ENCODE measurements around the gene SPON1. TPM values are rescaled to one million over a fixed set of nuclear protein-coding genes. Genes with fewer than 3 reads are reported as not detected.

SPON1 gene
- total and polyA plus RNA-seq, 10 of the 15 experiments (the other 5 are each of a cell fraction or from before 2014, with no cell fraction given) = 0.13 to 1.1 (median 0.18) TPM; not detected in 5

GRCh38 chr11:14010665-14011064 lies 48.1 kb downstream of the SPON1 start:
- no peaks in the 10 kb centered on the region for H3K27me3 ChIP-seq (replicated peaks in 1 of 2; ENCODE audit: control insufficient read depth in 2 of 2, insufficient read depth in 2 of 2, low read length in 1 of 2)
- DNase-seq (ENCODE audit: low read depth, low spot score) (no peak), ATAC-seq (no peak), FAIRE-seq (no peak)
- ChIA-PET CTCF (interaction anchor here (0.6 kb wide), 1 partner anchor 444 kb away, joined by 3 read pairs; no protein-coding TSS in a partner anchor), POLR2A (no interaction called here), SMC1A (ENCODE audit: uncharacterized antibody, unreplicated experiment) (interaction anchor here (1.3 kb wide), 1 partner anchor 10 kb away, joined by 4 read pairs; no protein-coding TSS in a partner anchor), RAD21 (ENCODE audit: unreplicated experiment) (no interaction called here)
- BruUV-seq (replicated peaks) = no TSS peak
- H2AFZ ChIP-seq (ENCODE audit: control insufficient read depth, low read depth, low read length) = no peak overlapping the region
- H3K79me2 ChIP-seq (ENCODE audit: control insufficient read depth, insufficient read depth, low read length) = no peaks in the 10 kb centered on the region
- 14% methylated on average over 3 of the region's 3 CpGs for WGBS (ENCODE audit: insufficient coverage, insufficient replicate concordance, low lambda C conversion rate, missing lambda C conversion rate)
- TF ChIP-seq WRNIP1 (IDR thresholded peaks at IDR 0.05; ENCODE audit: borderline replicate concordance, low read depth, low read length) = no peak
- TF ChIP-seq, protein P1, sequence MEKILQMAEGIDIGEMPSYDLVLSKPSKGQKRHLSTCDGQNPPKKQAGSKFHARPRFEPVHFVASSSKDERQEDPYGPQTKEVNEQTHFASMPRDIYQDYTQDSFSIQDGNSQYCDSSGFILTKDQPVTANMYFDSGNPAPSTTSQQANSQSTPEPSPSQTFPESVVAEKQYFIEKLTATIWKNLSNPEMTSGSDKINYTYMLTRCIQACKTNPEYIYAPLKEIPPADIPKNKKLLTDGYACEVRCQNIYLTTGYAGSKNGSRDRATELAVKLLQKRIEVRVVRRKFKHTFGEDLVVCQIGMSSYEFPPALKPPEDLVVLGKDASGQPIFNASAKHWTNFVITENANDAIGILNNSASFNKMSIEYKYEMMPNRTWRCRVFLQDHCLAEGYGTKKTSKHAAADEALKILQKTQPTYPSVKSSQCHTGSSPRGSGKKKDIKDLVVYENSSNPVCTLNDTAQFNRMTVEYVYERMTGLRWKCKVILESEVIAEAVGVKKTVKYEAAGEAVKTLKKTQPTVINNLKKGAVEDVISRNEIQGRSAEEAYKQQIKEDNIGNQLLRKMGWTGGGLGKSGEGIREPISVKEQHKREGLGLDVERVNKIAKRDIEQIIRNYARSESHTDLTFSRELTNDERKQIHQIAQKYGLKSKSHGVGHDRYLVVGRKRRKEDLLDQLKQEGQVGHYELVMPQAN (conservative IDR thresholded peaks at IDR 0.05) = no peak
- no peak for TF ChIP-seq ZNF207 (IDR thresholded peaks at IDR 0.05; ENCODE audit: borderline replicate concordance)
- no peak for TF ChIP-seq CHD1 (IDR thresholded peaks at IDR 0.05; ENCODE audit: low read depth, low read length)
- no peak for TF ChIP-seq ETV6 (conservative IDR thresholded peaks at IDR 0.05 in 1 of 2, IDR thresholded peaks at IDR 0.05 in 1 of 2; ENCODE audit: borderline replicate concordance in 1 of 2, low read depth in 1 of 2)
- TF ChIP-seq TCF7 (IDR thresholded peaks at IDR 0.05; ENCODE audit: borderline replicate concordance) = no peak
- no peak for TF ChIP-seq RFX5 (IDR thresholded peaks at IDR 0.05; ENCODE audit: low read depth, low read length)
- TF ChIP-seq IRF3 (IDR thresholded peaks at IDR 0.05) = no peak
- no peak for TF ChIP-seq TBL1XR1 (IDR thresholded peaks at IDR 0.05; ENCODE audit: low read depth, low read length)
- TF ChIP-seq EGR1 (IDR thresholded peaks at IDR 0.05; ENCODE audit: borderline replicate concordance in 1 of 2, low read depth in 2 of 2, low read length in 2 of 2) = no peak
- no peak for TF ChIP-seq KAT2A (conservative IDR thresholded peaks at IDR 0.05; ENCODE audit: control insufficient read depth, low read depth, low read length)
- no peak for TF ChIP-seq HDGF (IDR thresholded peaks at IDR 0.05)
- TF ChIP-seq TCF12 (IDR thresholded peaks at IDR 0.05; ENCODE audit: low read depth, low read length) = no peak
- TF ChIP-seq, protein P2, sequence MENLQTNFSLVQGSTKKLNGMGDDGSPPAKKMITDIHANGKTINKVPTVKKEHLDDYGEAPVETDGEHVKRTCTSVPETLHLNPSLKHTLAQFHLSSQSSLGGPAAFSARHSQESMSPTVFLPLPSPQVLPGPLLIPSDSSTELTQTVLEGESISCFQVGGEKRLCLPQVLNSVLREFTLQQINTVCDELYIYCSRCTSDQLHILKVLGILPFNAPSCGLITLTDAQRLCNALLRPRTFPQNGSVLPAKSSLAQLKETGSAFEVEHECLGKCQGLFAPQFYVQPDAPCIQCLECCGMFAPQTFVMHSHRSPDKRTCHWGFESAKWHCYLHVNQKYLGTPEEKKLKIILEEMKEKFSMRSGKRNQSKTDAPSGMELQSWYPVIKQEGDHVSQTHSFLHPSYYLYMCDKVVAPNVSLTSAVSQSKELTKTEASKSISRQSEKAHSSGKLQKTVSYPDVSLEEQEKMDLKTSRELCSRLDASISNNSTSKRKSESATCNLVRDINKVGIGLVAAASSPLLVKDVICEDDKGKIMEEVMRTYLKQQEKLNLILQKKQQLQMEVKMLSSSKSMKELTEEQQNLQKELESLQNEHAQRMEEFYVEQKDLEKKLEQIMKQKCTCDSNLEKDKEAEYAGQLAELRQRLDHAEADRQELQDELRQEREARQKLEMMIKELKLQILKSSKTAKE (IDR thresholded peaks at IDR 0.05; ENCODE audit: low read depth, poor library complexity, severe bottlenecking) = no peak
- in situ Hi-C loops (cut with MboI) (no loop called here), intact Hi-C loops (cut with micrococcal nuclease; ENCODE audit: unreplicated experiment) (no loop called here)
- no peak overlapping the region for H3K9ac ChIP-seq (ENCODE audit: control insufficient read depth, insufficient read depth, low read length)
- no peak overlapping the region for H3K4me3 ChIP-seq
- no peaks in the 10 kb centered on the region for H4K20me1 ChIP-seq (ENCODE audit: control insufficient read depth, insufficient read depth)
- H3K4me2 ChIP-seq (ENCODE audit: control insufficient read depth, insufficient read depth) = no peak overlapping the region
- no peaks in the 10 kb centered on the region for H3K36me3 ChIP-seq (ENCODE audit: control insufficient read depth in 2 of 2, insufficient read depth in 2 of 2, low read length in 1 of 2)
- no peaks in the 10 kb centered on the region for H3K4me1 ChIP-seq (ENCODE audit: control insufficient read depth, insufficient read depth, low read length)
- H3K27ac ChIP-seq (ENCODE audit: control insufficient read depth, insufficient read depth) = no peak overlapping the region
- H3K9me3 ChIP-seq (replicated peaks; ENCODE audit: control insufficient read depth, insufficient read depth, low read length) = no peaks in the 10 kb centered on the region
